ENCODE results near the gene ANKUB1. TPM values are rescaled to one million over a fixed set of nuclear protein-coding genes. Genes with fewer than 3 reads are reported as not detected.

The ANKUB1 gene
- total RNA-seq, 1 experiment from 2014 or later = not detected

GRCh38 chr3:149771652-149772271 lies 20.6 kb downstream of the ANKUB1 start:
- no peak for TF ChIP-seq MAX (IDR thresholded peaks at IDR 0.05)
- TF ChIP-seq CBX3 (IDR thresholded peaks at IDR 0.05; ENCODE audit: low read depth) = 0 out of 2 replicates have a peak, but pooled peaks have one; percentile 38
- TF ChIP-seq EZH2 (IDR thresholded peaks at IDR 0.05) = no peak
- no peak for TF ChIP-seq SIN3A (IDR thresholded peaks at IDR 0.05; ENCODE audit: low read depth)
- TF ChIP-seq ZNF274 (IDR thresholded peaks at IDR 0.05; ENCODE audit: low read depth, low read length) = no peak
- TF ChIP-seq CTCF (IDR thresholded peaks at IDR 0.05 in 2 of 3, conservative IDR thresholded peaks at IDR 0.05 in 1 of 3; ENCODE audit: borderline replicate concordance in 1 of 3, insufficient read depth in 1 of 3, low read depth in 2 of 3, low read length in 2 of 3) = peak; percentile 78 to 87 (median 81)
- TF ChIP-seq CEBPB (IDR thresholded peaks at IDR 0.05; ENCODE audit: low read depth) = no peak
- no peak for TF ChIP-seq REST (IDR thresholded peaks at IDR 0.05; ENCODE audit: low read depth)
- no peak for TF ChIP-seq POLR2A (IDR thresholded peaks at IDR 0.05; ENCODE audit: borderline replicate concordance, extremely low read depth, insufficient read depth, insufficient read length)
- no peak for TF ChIP-seq ATF3 (IDR thresholded peaks at IDR 0.05)
- TF ChIP-seq EGR1 (IDR thresholded peaks at IDR 0.05; ENCODE audit: low read depth) = no peak
- no peak for TF ChIP-seq POLR2AphosphoS5 (IDR thresholded peaks at IDR 0.05; ENCODE audit: low read depth, low read length)
- TF ChIP-seq RAD21 (IDR thresholded peaks at IDR 0.05; ENCODE audit: low read depth) = peak; percentile 74
- TF ChIP-seq ELF1 (IDR thresholded peaks at IDR 0.05; ENCODE audit: borderline replicate concordance, low read depth) = no peak
- ChIA-PET POLR2A (no interaction called here), RAD21 (ENCODE audit: low non-redundant PET in 1 of 2, low total read pairs in 2 of 2, uncharacterized antibody in 2 of 2, unreplicated experiment in 2 of 2) (interaction anchor here (0.8 to 1.0 kb wide), 3 partner anchors 37 to 258 kb away, joined by 3 to 5 read pairs (median 3); no protein-coding TSS in a partner anchor), CTCF (interaction anchor here (0.6 to 3.9 kb wide), 24 partner anchors 8 to 577 kb away, joined by 3 to 32 read pairs (median 4); partner anchors contain the start of genes ANKUB1, COMMD2 and WWTR1)
- ATAC-seq (peak; percentile 97), DNase-seq (ENCODE audit: low read depth, low spot score) (peak; percentile 33)
- no peak overlapping the region for H3K27ac ChIP-seq (ENCODE audit: low read depth, low read length)
- intact Hi-C loops (cut with micrococcal nuclease) = loop anchor here (1.0 kb wide), 2 partner anchors 259 to 277 kb away; no protein-coding TSS in a partner anchor
- H3K4me2 ChIP-seq (ENCODE audit: low read length) = no peak overlapping the region
- H3K9ac ChIP-seq (ENCODE audit: low read length) = no peak overlapping the region
- no peaks in the 10 kb centered on the region for H3K9me2 ChIP-seq (ENCODE audit: insufficient read depth)
- H4K20me1 ChIP-seq (ENCODE audit: insufficient read depth) = no peaks in the 10 kb centered on the region
- H2AFZ ChIP-seq (ENCODE audit: low read depth, low read length, poor library complexity, severe bottlenecking) = no peak overlapping the region
- BruUV-seq (replicated peaks) = no TSS peak
- no peaks in the 10 kb centered on the region for H3K9me3 ChIP-seq (ENCODE audit: control insufficient read depth in 1 of 2, insufficient read depth in 1 of 2, low read depth in 1 of 2, low read length in 2 of 2)
- H3K4me3 ChIP-seq (replicated peaks in 1 of 2; ENCODE audit: low read depth in 1 of 2, low read length in 2 of 2) = no peak overlapping the region
- H3K79me2 ChIP-seq (ENCODE audit: insufficient read depth, low read length) = no peaks in the 10 kb centered on the region
- no peaks in the 10 kb centered on the region for H3K36me3 ChIP-seq (ENCODE audit: control insufficient read depth in 1 of 2, insufficient read depth in 2 of 2, low read length in 2 of 2)
- H3K4me1 ChIP-seq (ENCODE audit: control insufficient read depth in 1 of 2, insufficient read depth in 2 of 2, low read length in 2 of 2) = no peaks in the 10 kb centered on the region
- H3K27me3 ChIP-seq (ENCODE audit: insufficient read depth, low read length) = no peaks in the 10 kb centered on the region

Measured in HCT116 (cell line).